Measurements from ENCODE around the gene PIM1. TPM values are rescaled to one million over a fixed set of nuclear protein-coding genes. Genes with fewer than 3 reads are reported as not detected.

The PIM1 gene
- total RNA-seq, 4 donors from 2014 or later, result 13.1 to 54.5 (median 22.2) TPM

GRCh38 chr6:37143585-37143984 is 26.4 kb upstream of the PIM1 start:
- no peak overlapping the region for H3K4me3 ChIP-seq (replicated peaks in 1 of 3)
- 89 to 93% methylated on average over 2 of the region's 2 CpGs for WGBS, 2 donors
- intact Hi-C loops (cut with DNase I), result no loop called here
- TF ChIP-seq CTCF (IDR thresholded peaks at IDR 0.05) (no peak), POLR2A (IDR thresholded peaks at IDR 0.05) (no peak)
- H3K9me3 ChIP-seq, result no peaks in the 10 kb centered on the region
- no peak overlapping the region for H3K27ac ChIP-seq
- H3K36me3 ChIP-seq, result no peaks in the 10 kb centered on the region
- no peaks in the 10 kb centered on the region for H3K27me3 ChIP-seq
- no peaks in the 10 kb centered on the region for H3K4me1 ChIP-seq
- no peak for DNase-seq

- Histone ChIP-seq H3K9me3 (no peaks in the 10 kb centered on the region), H3K4me3 (replicated peaks in 1 of 3) (no peak overlapping the region), H3K27ac (no peak overlapping the region), H3K36me3 (no peaks in the 10 kb centered on the region), H3K4me1 (no peaks in the 10 kb centered on the region), H3K27me3 (no peaks in the 10 kb centered on the region)
- intact Hi-C loops (cut with DNase I), result no loop called here
- 92 to 98% methylated on average over 10 of the region's 10 CpGs for WGBS, 2 donors
- no peak for TF ChIP-seq CTCF (IDR thresholded peaks at IDR 0.05)
- TF ChIP-seq POLR2A (IDR thresholded peaks at IDR 0.05), result no peak
- no peak for DNase-seq
Measured at GRCh38 chr6:37145443-37145842, 24.5 kb upstream of the PIM1 start.

DNA sequence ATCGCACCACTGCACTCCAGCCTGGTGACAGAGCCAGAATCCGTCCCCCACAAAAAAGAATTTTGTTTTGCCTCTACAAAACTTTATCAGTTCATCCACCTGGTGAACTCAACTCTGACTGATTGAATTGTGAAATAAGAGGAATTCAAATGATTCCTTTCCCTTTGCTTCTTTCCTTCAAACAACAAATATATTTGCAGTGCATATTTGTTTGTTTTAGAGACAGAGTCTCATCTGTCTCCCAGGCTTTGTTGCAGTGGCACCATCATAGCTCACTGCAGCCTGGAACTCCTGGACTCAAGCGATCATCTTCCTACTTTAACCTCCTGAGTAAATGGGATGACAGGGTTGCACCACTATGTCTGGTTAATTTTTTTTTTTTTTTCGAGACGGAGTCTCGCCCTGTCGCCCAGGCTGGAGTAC is 23.2 kb upstream of the PIM1 start:
- Histone ChIP-seq H3K4me3 (replicated peaks in 1 of 3) (no peak overlapping the region), H3K27ac (no peak overlapping the region), H3K36me3 (no peaks in the 10 kb centered on the region), H3K4me1 (no peaks in the 10 kb centered on the region), H3K27me3 (no peaks in the 10 kb centered on the region), H3K9me3 (no peaks in the 10 kb centered on the region)
- DNase-seq, result no peak
- 95 to 97% methylated on average over 7 of the region's 7 CpGs for WGBS, 2 donors
- TF ChIP-seq CTCF (IDR thresholded peaks at IDR 0.05), result no peak
- no peak for TF ChIP-seq POLR2A (IDR thresholded peaks at IDR 0.05)
- intact Hi-C loops (cut with DNase I), result no loop called here

GRCh38 chr6:37149745-37150144 is 20.2 kb upstream of the PIM1 start:
- Histone ChIP-seq H3K36me3 (no peaks in the 10 kb centered on the region), H3K27ac (no peak overlapping the region), H3K27me3 (no peaks in the 10 kb centered on the region), H3K4me3 (replicated peaks in 1 of 3) (no peak overlapping the region), H3K9me3 (no peaks in the 10 kb centered on the region), H3K4me1 (no peaks in the 10 kb centered on the region)
- no peak for DNase-seq
- intact Hi-C loops (cut with DNase I), result no loop called here
- TF ChIP-seq CTCF (IDR thresholded peaks at IDR 0.05) (no peak), POLR2A (IDR thresholded peaks at IDR 0.05) (no peak)

DNA sequence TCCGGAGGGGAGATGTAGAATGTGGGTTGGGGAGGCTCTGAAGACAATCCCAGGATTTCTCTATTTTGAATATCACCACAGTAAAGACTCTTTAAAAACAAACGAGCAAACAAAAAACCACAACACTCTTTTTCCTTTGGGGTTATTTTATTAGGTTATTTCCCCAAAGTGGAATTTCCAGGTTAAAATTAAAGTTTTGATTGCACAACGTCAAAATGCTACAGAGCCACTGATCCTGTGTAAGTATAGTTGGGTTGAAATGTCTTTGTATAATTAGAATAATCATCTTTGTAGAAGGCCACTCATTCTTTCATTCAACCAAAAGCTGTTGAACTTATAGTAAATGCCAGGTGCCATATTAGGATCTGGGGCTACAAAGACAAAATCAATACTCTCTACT is 19.6 kb upstream of the PIM1 start:
- WGBS, 2 donors, result 57% methylated on average over 3 of the region's 3 CpGs
- Histone ChIP-seq H3K27me3 (no peaks in the 10 kb centered on the region), H3K36me3 (no peaks in the 10 kb centered on the region), H3K4me1 (peaks cover under 1 to 4% of the 10 kb centered on the region in 2 donors), H3K4me3 (replicated peaks in 1 of 3) (no peak overlapping the region), H3K9me3 (no peaks in the 10 kb centered on the region), H3K27ac (no peak overlapping the region)
- intact Hi-C loops (cut with DNase I), result no loop called here
- no peak for TF ChIP-seq CTCF (IDR thresholded peaks at IDR 0.05)
- TF ChIP-seq POLR2A (IDR thresholded peaks at IDR 0.05), result no peak
- no peak for DNase-seq
